Ovary (tissue), 9 donors: ENCODE data around the gene TTC16. TPM values are rescaled to one million over a fixed set of nuclear protein-coding genes. Genes with fewer than 3 reads are reported as not detected.
"Not testable (repeated sequence)": the region's sequence is repeated elsewhere in the genome, so short reads cannot be mapped to it uniquely, and the experiment has no call there.

Experiments used
- DNase-seq, 5 donors: peaks; one replicate each; pipeline ENCODE4 v3.0.0-alpha.2; 2019 to 2020
- H3K27ac ChIP-seq, 2 donors: fragments of 200-600 bp; one replicate each; pipeline versions ENCODE4 v1.5.1 to v1.8.0; 2019 to 2022
- H3K27me3 ChIP-seq: fragments of 200-600 bp; one replicate; pipeline ENCODE4 v1.8.0; 2022
- H3K36me3 ChIP-seq: fragments of 200-600 bp; sonication (generic); one replicate; pipeline ENCODE4 v1.5.1; 2019
- H3K4me1 ChIP-seq: one replicate; pipeline ENCODE4 v1.8.1; 2013; ENCODE audit warnings: mild to moderate bottlenecking, moderate library complexity; ENCODE audit not compliant: insufficient read depth
- H3K4me3 ChIP-seq: fragments of 200-600 bp; sonication (generic); one replicate; pipeline ENCODE4 v1.5.1; 2017
- H3K9me3 ChIP-seq, 2 donors: fragments of 200-600 bp in 1 of 2; sonication (generic) in 1 of 2; one replicate each; pipeline versions ENCODE4 v1.5.1 to v1.8.1; 2013 to 2019; ENCODE audit warnings: mild to moderate bottlenecking in 1 of 2, moderate library complexity in 1 of 2
- EP300 ChIP-seq: sonication (generic); formaldehyde crosslinking; IDR thresholded peaks from one replicate; pipeline ENCODE4 v1.6.1; 2017; ENCODE audit warnings: antibody characterized with exemption
- POLR2A ChIP-seq: fragments of 450-650 bp; IDR thresholded peaks from one replicate; pipeline ENCODE4 v1.6.1; 2017; ENCODE audit warnings: antibody characterized with exemption, mild to moderate bottlenecking, moderate library complexity
- WGBS, 3 donors: extraction: QIAGEN DNeasy Blood & Tissue Kit in 1 of 3; methylation state at CpG; one replicate each; pipeline versions ENCODE4 v1.1.5 to v1.1.7; 2013 to 2017; 5-methylcytosine and 5-hydroxymethylcytosine counted together
- intact Hi-C, 4 donors: fragments of 100-400 bp; cut with DNase I; formaldehyde crosslinking; loops; one replicate each; pipeline versions ENCODE4 v1.11.0 to v1.15.1; 2022 to 2023
- polyA plus RNA-seq, 2 donors: library from polyadenylated mRNA; stranded (reverse); fragments of 200-250 nt in 1 of 2; fragments of 350-450 nt in 1 of 2; fragmentation: Illumina TruSeq in 1 of 2; extraction: RNeasy Lipid Tissue Mini Kit (QIAGEN cat#74804) in 1 of 2; gene quantifications; one replicate each; pipeline ENCODE4 v1.2.3, GENCODE V29; 2013 to 2014
- total RNA-seq, 7 donors: library from RNA; depleted of rRNA in 2 of 7; stranded (reverse); fragments of >200 nt in 2 of 7; fragmentation: NEBNext Ultra II Directional in 3 of 7; extraction: Animal tissue kit (Norgen Biotek cat#: 25700) in 3 of 7; gene quantifications; one replicate each; pipeline versions ENCODE4 v1.1.0 to v1.2.4, GENCODE V29; 2016 to 2023
- TF ChIP-seq, protein P1 (sequence below), 3 donors: fragments of 450-650 bp in 2 of 3; fragments of 200-600 bp in 1 of 3; IDR thresholded peaks; one replicate each; pipeline versions ENCODE4 v1.5.1 to v1.8.0; 2016 to 2022; ENCODE audit warnings: antibody characterized with exemption in 3 of 3, mild to moderate bottlenecking in 1 of 3
- donor health status: DM: no; HTN: no; CAD: no; lungs with moderate emphysema.
- donor health status: DM: no; HTN: no; CAD: no.
- donor health status: Bipolar disorder and iron deficiency.
- donor health status: DM: yes; HTN: yes; CAD: no.
- donor health status: DM: no; HTN: no; CAD: no.
- donor health status: DM: yes; HTN: yes; CAD: no.

TTC16 gene
- total and polyA plus RNA-seq, 9 donors = under 0.01 to 5.9 (median 0.21) TPM; not detected in 3

DNA sequence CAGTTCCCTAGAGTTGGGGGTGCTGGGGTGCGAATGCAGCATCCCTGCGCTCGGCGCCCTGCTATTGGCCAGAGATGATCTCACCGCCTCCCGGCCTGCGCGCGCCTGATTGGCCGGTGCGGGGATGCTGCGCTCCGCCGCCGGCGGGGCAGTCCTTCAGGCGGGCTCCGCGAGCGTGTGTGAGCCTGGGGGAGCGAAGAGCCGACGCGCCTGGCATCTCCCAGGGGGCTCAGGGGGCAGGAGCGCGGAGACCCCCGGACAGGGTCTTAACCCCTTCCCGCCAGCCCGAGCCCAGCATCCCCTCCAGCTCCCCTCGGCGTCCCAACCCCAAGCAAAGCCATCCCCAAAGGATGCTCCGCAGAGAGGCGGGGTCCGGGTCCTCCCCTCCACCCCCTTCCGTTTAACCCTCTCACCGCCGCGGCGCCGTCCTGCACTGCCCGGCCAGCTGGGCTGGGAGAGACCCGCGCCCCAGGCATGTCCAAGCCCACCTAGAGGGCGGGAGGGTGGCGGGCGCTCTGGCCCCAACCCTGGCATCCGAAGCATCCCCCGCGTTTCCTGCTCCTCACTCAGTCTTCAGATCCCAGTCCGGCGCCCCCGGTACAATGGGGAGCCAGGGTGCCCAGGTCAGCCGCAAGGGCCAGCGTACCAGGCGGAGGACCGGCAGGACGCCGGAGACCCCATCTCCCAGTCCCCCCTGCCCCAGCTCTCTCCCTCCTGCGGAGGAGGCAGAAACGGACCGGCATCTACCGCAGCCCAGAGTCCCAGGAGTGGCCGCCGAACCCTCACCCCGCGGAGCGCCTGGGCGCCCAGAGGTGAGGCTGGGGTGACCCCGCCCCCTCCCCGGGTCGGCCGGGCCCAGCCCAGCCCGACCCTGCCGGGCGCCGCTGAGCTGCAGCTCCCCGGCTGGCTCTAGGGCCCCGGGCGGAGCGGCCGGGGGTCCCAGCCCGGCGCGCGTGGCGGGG is 38.5 kb downstream of the TTC16 start:
- no peaks in the 10 kb centered on the region for H3K9me3 ChIP-seq
- no peaks in the 10 kb centered on the region for H3K36me3 ChIP-seq
- no peaks in the 10 kb centered on the region for H3K27me3 ChIP-seq
- H3K27ac ChIP-seq = no peak overlapping the region
- H3K4me1 ChIP-seq = no peaks in the 10 kb centered on the region
- DNase-seq = no peak
- TF ChIP-seq POLR2A = no peak
- H3K4me3 ChIP-seq = no peak overlapping the region
- WGBS, 3 donors = 6 to 19% (median 16%) methylated on average over 69 to 86 of the region's 86 CpGs
- intact Hi-C loops = no loop called here

DNA sequence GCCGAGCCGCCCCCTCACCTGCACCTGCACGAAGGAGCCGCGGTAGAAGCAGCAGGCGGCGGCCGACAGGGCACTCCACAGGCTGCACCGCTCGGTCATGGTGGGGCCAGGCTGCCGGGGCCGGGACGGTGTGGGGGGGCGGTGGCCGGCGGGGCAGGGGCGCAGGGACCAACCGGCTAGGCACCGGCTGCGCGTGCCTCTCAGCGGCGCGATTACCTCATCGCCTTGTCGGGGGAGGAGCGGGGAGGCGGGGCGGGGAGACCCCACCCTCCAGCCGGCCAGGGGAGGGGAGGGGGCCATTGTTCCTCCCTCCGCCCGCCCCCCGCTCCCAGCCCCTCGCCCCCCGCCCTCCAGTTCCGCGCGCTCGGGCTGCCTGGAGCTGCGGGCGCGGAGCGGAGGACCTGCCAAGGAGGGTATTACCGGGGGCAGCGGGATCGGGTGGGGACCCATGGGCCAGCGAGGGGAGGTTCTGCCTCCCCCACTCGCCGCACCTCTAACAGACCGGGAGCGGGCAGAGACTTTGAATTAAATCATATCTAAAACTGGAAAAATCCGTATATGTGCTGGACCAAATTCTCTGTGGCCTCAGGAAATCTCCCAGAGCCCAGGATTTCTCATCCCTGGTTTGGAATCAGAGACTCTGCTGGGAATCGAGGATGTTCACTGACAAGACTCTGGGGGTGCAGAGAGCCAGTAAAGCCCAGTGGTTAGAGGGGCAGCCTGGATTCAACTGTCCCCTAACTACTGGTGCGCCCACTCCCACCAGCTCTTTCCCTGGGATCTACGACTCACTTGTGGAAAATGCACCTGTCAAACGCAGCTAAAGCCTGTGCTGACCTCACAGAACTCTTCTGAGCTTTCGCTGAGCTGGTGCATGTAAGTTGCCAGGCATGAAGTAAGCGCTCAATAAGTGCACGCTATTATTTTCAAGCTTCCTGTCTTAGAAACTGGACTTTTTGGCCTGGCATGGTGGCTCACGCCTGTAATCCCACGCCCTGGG is 39.5 kb downstream of the TTC16 start:
- intact Hi-C loops = no loop called here
- Histone ChIP-seq H3K4me3 (no peak overlapping the region), H3K27me3 (no peaks in the 10 kb centered on the region), H3K27ac (no peak overlapping the region), H3K36me3 (no peaks in the 10 kb centered on the region), H3K9me3 (no peaks in the 10 kb centered on the region), H3K4me1 (no peaks in the 10 kb centered on the region)
- TF ChIP-seq, protein P1, sequence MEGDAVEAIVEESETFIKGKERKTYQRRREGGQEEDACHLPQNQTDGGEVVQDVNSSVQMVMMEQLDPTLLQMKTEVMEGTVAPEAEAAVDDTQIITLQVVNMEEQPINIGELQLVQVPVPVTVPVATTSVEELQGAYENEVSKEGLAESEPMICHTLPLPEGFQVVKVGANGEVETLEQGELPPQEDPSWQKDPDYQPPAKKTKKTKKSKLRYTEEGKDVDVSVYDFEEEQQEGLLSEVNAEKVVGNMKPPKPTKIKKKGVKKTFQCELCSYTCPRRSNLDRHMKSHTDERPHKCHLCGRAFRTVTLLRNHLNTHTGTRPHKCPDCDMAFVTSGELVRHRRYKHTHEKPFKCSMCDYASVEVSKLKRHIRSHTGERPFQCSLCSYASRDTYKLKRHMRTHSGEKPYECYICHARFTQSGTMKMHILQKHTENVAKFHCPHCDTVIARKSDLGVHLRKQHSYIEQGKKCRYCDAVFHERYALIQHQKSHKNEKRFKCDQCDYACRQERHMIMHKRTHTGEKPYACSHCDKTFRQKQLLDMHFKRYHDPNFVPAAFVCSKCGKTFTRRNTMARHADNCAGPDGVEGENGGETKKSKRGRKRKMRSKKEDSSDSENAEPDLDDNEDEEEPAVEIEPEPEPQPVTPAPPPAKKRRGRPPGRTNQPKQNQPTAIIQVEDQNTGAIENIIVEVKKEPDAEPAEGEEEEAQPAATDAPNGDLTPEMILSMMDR (IDR thresholded peaks at IDR 0.05) = no peak
- TF ChIP-seq EP300 (no peak), POLR2A (no peak)
- no peak for DNase-seq
- 13 to 39% (median 30%) methylated on average over 22 to 60 of the region's 61 CpGs for WGBS, 3 donors

DNA sequence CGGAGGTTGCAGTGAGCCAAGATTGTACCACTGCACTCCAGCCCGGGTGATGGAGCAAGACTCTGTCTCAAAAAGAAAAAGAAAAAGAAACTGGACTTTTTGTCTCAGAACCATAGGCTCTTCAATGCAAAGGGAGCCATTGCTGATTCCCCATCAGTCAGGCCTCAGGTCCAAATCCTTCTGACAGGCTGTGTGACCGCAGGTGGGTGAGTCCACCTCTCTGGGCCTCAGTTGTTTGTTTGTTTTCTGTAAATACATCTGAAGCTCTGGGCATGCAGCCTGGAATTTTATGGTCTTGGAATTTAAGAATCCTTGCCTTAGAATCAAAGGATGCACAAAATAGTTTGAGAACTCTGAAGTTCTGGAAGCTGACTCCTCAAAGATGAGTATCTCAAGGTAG is 40.4 kb downstream of the TTC16 start:
- no peak overlapping the region for H3K27ac ChIP-seq
- H3K27me3 ChIP-seq = no peaks in the 10 kb centered on the region
- H3K36me3 ChIP-seq = no peaks in the 10 kb centered on the region
- no peak overlapping the region for H3K4me3 ChIP-seq
- TF ChIP-seq, protein P1 (IDR thresholded peaks at IDR 0.05) = no peak
- no peak for TF ChIP-seq POLR2A
- TF ChIP-seq EP300 = no peak
- intact Hi-C loops = no loop called here
- H3K4me1 ChIP-seq = no peaks in the 10 kb centered on the region
- WGBS, 3 donors = 82 to 92% (median 87%) methylated on average over 3 of the region's 3 CpGs
- DNase-seq = no peak
- no peaks in the 10 kb centered on the region for H3K9me3 ChIP-seq

DNA sequence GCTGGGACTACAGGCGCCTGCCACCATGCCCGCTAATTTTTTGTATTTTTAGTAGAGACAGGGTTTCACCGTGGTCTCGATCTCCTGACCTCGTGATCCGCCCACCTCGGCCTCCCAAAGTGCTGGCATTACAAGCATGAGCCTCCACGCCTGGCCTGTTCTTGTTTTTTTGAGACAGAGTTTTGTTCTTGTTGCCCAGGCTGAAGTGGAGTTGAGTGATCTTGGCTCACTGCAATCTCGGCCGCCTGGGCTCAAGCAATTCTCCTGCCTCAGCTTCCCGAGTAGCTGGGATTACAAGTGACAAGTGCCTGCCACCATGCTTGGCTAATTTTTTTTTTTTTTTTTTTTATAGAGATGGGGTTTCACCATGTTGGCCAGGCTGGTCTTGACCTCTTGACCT is 40.9 kb downstream of the TTC16 start:
- DNase-seq, H3K36me3 ChIP-seq, H3K27me3 ChIP-seq, H3K4me1 ChIP-seq, H3K4me3 ChIP-seq, H3K27ac ChIP-seq, intact Hi-C loops, H3K9me3 ChIP-seq: not testable (repeated sequence)
- WGBS, 3 donors = 76 to 87% (median 82%) methylated on average over 11 of the region's 11 CpGs

- TF ChIP-seq, protein P1 (IDR thresholded peaks at IDR 0.05) = no peak
- TF ChIP-seq POLR2A (no peak), EP300 (no peak)
- intact Hi-C loops = no loop called here
- no peak overlapping the region for H3K4me3 ChIP-seq
- H3K9me3 ChIP-seq = no peaks in the 10 kb centered on the region
- 81 to 92% (median 89%) methylated on average over 5 of the region's 5 CpGs for WGBS, 3 donors
- no peak for DNase-seq
- H3K36me3 ChIP-seq = no peaks in the 10 kb centered on the region
- H3K27me3 ChIP-seq = no peaks in the 10 kb centered on the region
- no peaks in the 10 kb centered on the region for H3K4me1 ChIP-seq
- H3K27ac ChIP-seq = no peak overlapping the region
These were observed 43.0 kb downstream of the TTC16 start for GRCh38 chr9:127758843-127759242.
